ENCODE results near the gene STON1. TPM values are rescaled to one million over a fixed set of nuclear protein-coding genes. Genes with fewer than 3 reads are reported as not detected.

STON1 gene
- total and polyA plus RNA-seq, 4 donors: 0.90 to 3.8 (median 1.2) TPM

- no peak for TF ChIP-seq FOXA1 (IDR thresholded peaks at IDR 0.05)
- TF ChIP-seq ZBTB33 (IDR thresholded peaks at IDR 0.05): no peak
Measured at GRCh38 chr2:48586433-48586832, 56.5 kb downstream of the STON1 start (continued).

GRCh38 chr2:48587560-48587959 lies 57.6 kb downstream of the STON1 start:
- Histone ChIP-seq H3K9ac (ENCODE audit: low read depth in 1 of 2, low read length in 2 of 2) (no peak overlapping the region), H3K4me1 (ENCODE audit: control insufficient read depth in 4 of 4, insufficient read depth in 4 of 4, low read length in 3 of 4) (no peaks in the 10 kb centered on the region)
- WGBS: 93% methylated on average over 5 of the region's 5 CpGs

More at GRCh38 chr2:48587560-48587959, 57.6 kb downstream of the STON1 start:
- H3K4me3 ChIP-seq (ENCODE audit: low read depth in 1 of 3, low read length in 3 of 3): no peak overlapping the region
- no peak for DNase-seq (ENCODE audit: low spot score)
- no peak overlapping the region for H3K27ac ChIP-seq (ENCODE audit: low read depth in 1 of 2, low read length in 2 of 2)
- no peaks in the 10 kb centered on the region for H3K9me3 ChIP-seq (ENCODE audit: control insufficient read depth in 4 of 4, low read length in 3 of 4)
- H3K27me3 ChIP-seq (ENCODE audit: control insufficient read depth in 4 of 4, insufficient read depth in 4 of 4, low read length in 3 of 4): no peaks in the 10 kb centered on the region
- H3K36me3 ChIP-seq (ENCODE audit: control insufficient read depth in 4 of 4, insufficient read depth in 3 of 4, low read depth in 1 of 4, low read length in 3 of 4): no peaks in the 10 kb centered on the region
- no peak for TF ChIP-seq GABPA (IDR thresholded peaks at IDR 0.05 in 1 of 2, conservative IDR thresholded peaks at IDR 0.05 in 1 of 2)
- no peak for TF ChIP-seq TAF1 (conservative IDR thresholded peaks at IDR 0.05)
- TF ChIP-seq RXRA (IDR thresholded peaks at IDR 0.05): no peak
- no peak for TF ChIP-seq JUND (IDR thresholded peaks at IDR 0.05)
- no peak for TF ChIP-seq FOXA2 (IDR thresholded peaks at IDR 0.05)
- no peak for TF ChIP-seq HNF4A (conservative IDR thresholded peaks at IDR 0.05)
- no peak for TF ChIP-seq REST (IDR thresholded peaks at IDR 0.05)
- no peak for TF ChIP-seq NR2F2 (IDR thresholded peaks at IDR 0.05)
- no peak for TF ChIP-seq ZBTB33 (IDR thresholded peaks at IDR 0.05)
- TF ChIP-seq FOXA1 (IDR thresholded peaks at IDR 0.05): no peak
- TF ChIP-seq, protein P1, sequence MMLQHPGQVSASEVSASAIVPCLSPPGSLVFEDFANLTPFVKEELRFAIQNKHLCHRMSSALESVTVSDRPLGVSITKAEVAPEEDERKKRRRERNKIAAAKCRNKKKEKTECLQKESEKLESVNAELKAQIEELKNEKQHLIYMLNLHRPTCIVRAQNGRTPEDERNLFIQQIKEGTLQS (IDR thresholded peaks at IDR 0.05): no peak
- TF ChIP-seq, protein P2, sequence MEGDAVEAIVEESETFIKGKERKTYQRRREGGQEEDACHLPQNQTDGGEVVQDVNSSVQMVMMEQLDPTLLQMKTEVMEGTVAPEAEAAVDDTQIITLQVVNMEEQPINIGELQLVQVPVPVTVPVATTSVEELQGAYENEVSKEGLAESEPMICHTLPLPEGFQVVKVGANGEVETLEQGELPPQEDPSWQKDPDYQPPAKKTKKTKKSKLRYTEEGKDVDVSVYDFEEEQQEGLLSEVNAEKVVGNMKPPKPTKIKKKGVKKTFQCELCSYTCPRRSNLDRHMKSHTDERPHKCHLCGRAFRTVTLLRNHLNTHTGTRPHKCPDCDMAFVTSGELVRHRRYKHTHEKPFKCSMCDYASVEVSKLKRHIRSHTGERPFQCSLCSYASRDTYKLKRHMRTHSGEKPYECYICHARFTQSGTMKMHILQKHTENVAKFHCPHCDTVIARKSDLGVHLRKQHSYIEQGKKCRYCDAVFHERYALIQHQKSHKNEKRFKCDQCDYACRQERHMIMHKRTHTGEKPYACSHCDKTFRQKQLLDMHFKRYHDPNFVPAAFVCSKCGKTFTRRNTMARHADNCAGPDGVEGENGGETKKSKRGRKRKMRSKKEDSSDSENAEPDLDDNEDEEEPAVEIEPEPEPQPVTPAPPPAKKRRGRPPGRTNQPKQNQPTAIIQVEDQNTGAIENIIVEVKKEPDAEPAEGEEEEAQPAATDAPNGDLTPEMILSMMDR (IDR thresholded peaks at IDR 0.05; ENCODE audit: low read depth, low read length, missing input control): no peak
- TF ChIP-seq, protein P3, sequence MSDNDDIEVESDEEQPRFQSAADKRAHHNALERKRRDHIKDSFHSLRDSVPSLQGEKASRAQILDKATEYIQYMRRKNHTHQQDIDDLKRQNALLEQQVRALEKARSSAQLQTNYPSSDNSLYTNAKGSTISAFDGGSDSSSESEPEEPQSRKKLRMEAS (IDR thresholded peaks at IDR 0.05): no peak
- TF ChIP-seq YY1 (IDR thresholded peaks at IDR 0.05): no peak
- no peak for TF ChIP-seq RAD21 (IDR thresholded peaks at IDR 0.05)
